ENCODE results near the gene POC1B. TPM values are rescaled to one million over a fixed set of nuclear protein-coding genes. Genes with fewer than 3 reads are reported as not detected.

Gene POC1B
- total RNA-seq, 1 experiment from 2014 or later: 40.3 TPM

GRCh38 chr12:89514751-89515150 lies 11.1 kb downstream of the POC1B start:
- Mint-ChIP-seq H3K36me3 (ENCODE audit: insufficient read depth, unreplicated experiment) (peaks cover 10% of the 10 kb centered on the region), H3K9me3 (ENCODE audit: low read depth, unreplicated experiment) (peaks cover 2% of the 10 kb centered on the region), H3K27me3 (ENCODE audit: unreplicated experiment) (no peaks in the 10 kb centered on the region), H3K27ac (ENCODE audit: unreplicated experiment) (no peak overlapping the region), H3K4me1 (ENCODE audit: low read depth, unreplicated experiment) (peaks cover 27% of the 10 kb centered on the region), H3K4me3 (ENCODE audit: low read depth, unreplicated experiment) (no peak overlapping the region)
- intact Hi-C loops (cut with micrococcal nuclease; ENCODE audit: unreplicated experiment): no loop called here
- no peak for DNase-seq
- no peak for TF ChIP-seq CTCF (IDR thresholded peaks at IDR 0.05; ENCODE audit: unreplicated experiment)
- CTCF ChIA-PET: no interaction called here
- no TSS peak for BruUV-seq (replicated peaks)

GRCh38 chr12:89513544-89513943 lies 12.3 kb downstream of the POC1B start:
- TF ChIP-seq CTCF (IDR thresholded peaks at IDR 0.05; ENCODE audit: unreplicated experiment): no peak
- Mint-ChIP-seq H3K4me3 (ENCODE audit: low read depth, unreplicated experiment) (no peak overlapping the region), H3K9me3 (ENCODE audit: low read depth, unreplicated experiment) (peaks cover 6% of the 10 kb centered on the region), H3K27ac (ENCODE audit: unreplicated experiment) (no peak overlapping the region), H3K27me3 (ENCODE audit: unreplicated experiment) (no peaks in the 10 kb centered on the region), H3K36me3 (ENCODE audit: insufficient read depth, unreplicated experiment) (peaks cover 5% of the 10 kb centered on the region), H3K4me1 (ENCODE audit: low read depth, unreplicated experiment) (peaks cover 32% of the 10 kb centered on the region)
- CTCF ChIA-PET: no interaction called here
- DNase-seq: no peak
- intact Hi-C loops (cut with micrococcal nuclease; ENCODE audit: unreplicated experiment): no loop called here
- no TSS peak for BruUV-seq (replicated peaks)

- peaks cover 67% of the 10 kb centered on the region for H3K4me1 Mint-ChIP-seq (ENCODE audit: low read depth, unreplicated experiment)
- H3K27me3 Mint-ChIP-seq (ENCODE audit: unreplicated experiment): no peaks in the 10 kb centered on the region
- peak overlapping the region; percentile 28 for H3K4me3 Mint-ChIP-seq (ENCODE audit: low read depth, unreplicated experiment)
- H3K9me3 Mint-ChIP-seq (ENCODE audit: low read depth, unreplicated experiment): peaks cover 7% of the 10 kb centered on the region
- BruUV-seq (replicated peaks): no TSS peak
- TF ChIP-seq CTCF (IDR thresholded peaks at IDR 0.05; ENCODE audit: unreplicated experiment): no peak
- CTCF ChIA-PET: interaction anchor here (0.6 to 2.3 kb wide), 8 partner anchors 10 to 469 kb away, joined by 3 to 9 read pairs (median 5); no protein-coding TSS in a partner anchor
- peak overlapping the region; percentile 97 for H3K27ac Mint-ChIP-seq (ENCODE audit: unreplicated experiment)
- peak; percentile 86 for DNase-seq
- H3K36me3 Mint-ChIP-seq (ENCODE audit: insufficient read depth, unreplicated experiment): peaks cover 25% of the 10 kb centered on the region
- intact Hi-C loops (cut with micrococcal nuclease; ENCODE audit: unreplicated experiment): loop anchor here (1.0 to 5.0 kb wide), 3 partner anchors 14 to 155 kb away; partner anchors contain the start of gene DUSP6
Measured at GRCh38 chr12:89507015-89507824, 18.6 kb downstream of the POC1B start.

GRCh38 chr12:89506050-89506449 lies 19.8 kb downstream of the POC1B start:
- Mint-ChIP-seq H3K9me3 (ENCODE audit: low read depth, unreplicated experiment) (peaks cover 9% of the 10 kb centered on the region), H3K4me3 (ENCODE audit: low read depth, unreplicated experiment) (peak overlapping the region; percentile 55), H3K4me1 (ENCODE audit: low read depth, unreplicated experiment) (peaks cover 71% of the 10 kb centered on the region), H3K36me3 (ENCODE audit: insufficient read depth, unreplicated experiment) (peaks cover 25% of the 10 kb centered on the region), H3K27me3 (ENCODE audit: unreplicated experiment) (no peaks in the 10 kb centered on the region), H3K27ac (ENCODE audit: unreplicated experiment) (peak overlapping the region; percentile 97)
- intact Hi-C loops (cut with micrococcal nuclease; ENCODE audit: unreplicated experiment): loop anchor here (5.0 kb wide), 2 partner anchors 34 to 154 kb away; partner anchors contain the start of gene DUSP6
- TF ChIP-seq CTCF (IDR thresholded peaks at IDR 0.05; ENCODE audit: unreplicated experiment): no peak
- no TSS peak for BruUV-seq (replicated peaks)
- no peak for DNase-seq
- CTCF ChIA-PET: interaction anchor here (0.6 to 2.3 kb wide), 2 partner anchors 9 to 1306 kb away, joined by 3 to 9 read pairs; no protein-coding TSS in a partner anchor
